GM18502 (cell line): Measurements from ENCODE around the gene RAB40C.
A peak's percentile ranks its signal among the peaks of the same experiment; 100 is the strongest.

Experiments used
- ATAC-seq: cut with Tn5 transposase; IDR thresholded peaks from one replicate; pipeline ENCODE4 v1.9.1; 2021; ENCODE audit warnings: mild to moderate bottlenecking; ENCODE audit not compliant: unreplicated experiment, poor library complexity

Gene RAB40C

GRCh38 chr16:628321-629061, 38.6 kb downstream of the RAB40C start:
- no peak for ATAC-seq

GRCh38 chr16:629185-629832, 39.4 kb downstream of the RAB40C start:
- no peak for ATAC-seq

GRCh38 chr16:629833-630248, 40.0 kb downstream of the RAB40C start:
- ATAC-seq, result no peak

GRCh38 chr16:630249-630814, 40.5 kb downstream of the RAB40C start:
- ATAC-seq, result no peak

- ATAC-seq, result no peak
These were observed 41.0 kb downstream of the RAB40C start, which contains the start of gene WFIKKN1 for GRCh38 chr16:630815-631405. Gene WFIKKN1, plus strand, starts transcription at chr16:630985. Its CDS starts 269 bp downstream, at chr16:631254.

GRCh38 chr16:631808-632358, 42.0 kb downstream of the RAB40C start:
- no peak for ATAC-seq

GRCh38 chr16:632486-633335, 42.8 kb downstream of the RAB40C start:
- no peak for ATAC-seq

GRCh38 chr16:633336-634050, 43.6 kb downstream of the RAB40C start:
- ATAC-seq, result no peak

GRCh38 chr16:634051-634670, 44.3 kb downstream of the RAB40C start:
- no peak for ATAC-seq

- ATAC-seq, result no peak
These were observed 45.1 kb downstream of the RAB40C start for GRCh38 chr16:634996-635395.

- ATAC-seq, result peak; percentile 7
These were observed 45.8 kb downstream of the RAB40C start for GRCh38 chr16:635573-636205.

- peak; percentile 70 for ATAC-seq
These were observed 46.6 kb downstream of the RAB40C start, which contains the start of gene METTL26 for GRCh38 chr16:636206-637080. Gene METTL26, minus strand, starts transcription at chr16:636305. Its CDS starts 15 bp downstream, at chr16:636290.

- no peak for ATAC-seq
These were observed 47.5 kb downstream of the RAB40C start for GRCh38 chr16:637081-638018.

GRCh38 chr16:638034-638543, 48.2 kb downstream of the RAB40C start:
- no peak for ATAC-seq

- ATAC-seq, result no peak
These were observed 49.0 kb downstream of the RAB40C start for GRCh38 chr16:638836-639235.

- ATAC-seq, result no peak
These were observed 50.7 kb downstream of the RAB40C start for GRCh38 chr16:640614-641013.
